ACHN (cell line): ENCODE data around the gene WNT7A.

Source experiments
- DNase-seq: peaks from one replicate; pipeline ENCODE4 v3.0.0-alpha.2; 2015
- in situ Hi-C: cut with HindIII; loops from 2 replicates; pipeline ENCODE4 v1.10.0; 2017; ENCODE audit warnings: low sequenced_read_pairs, low pct_ligation_motif_present, low pct_unique_long_range_greater_than_20kb

The WNT7A gene

GRCh38 chr3:13852638-13853009 lies 27.2 kb downstream of the WNT7A start:
- in situ Hi-C loops = no loop called here
- DNase-seq = no peak

DNA sequence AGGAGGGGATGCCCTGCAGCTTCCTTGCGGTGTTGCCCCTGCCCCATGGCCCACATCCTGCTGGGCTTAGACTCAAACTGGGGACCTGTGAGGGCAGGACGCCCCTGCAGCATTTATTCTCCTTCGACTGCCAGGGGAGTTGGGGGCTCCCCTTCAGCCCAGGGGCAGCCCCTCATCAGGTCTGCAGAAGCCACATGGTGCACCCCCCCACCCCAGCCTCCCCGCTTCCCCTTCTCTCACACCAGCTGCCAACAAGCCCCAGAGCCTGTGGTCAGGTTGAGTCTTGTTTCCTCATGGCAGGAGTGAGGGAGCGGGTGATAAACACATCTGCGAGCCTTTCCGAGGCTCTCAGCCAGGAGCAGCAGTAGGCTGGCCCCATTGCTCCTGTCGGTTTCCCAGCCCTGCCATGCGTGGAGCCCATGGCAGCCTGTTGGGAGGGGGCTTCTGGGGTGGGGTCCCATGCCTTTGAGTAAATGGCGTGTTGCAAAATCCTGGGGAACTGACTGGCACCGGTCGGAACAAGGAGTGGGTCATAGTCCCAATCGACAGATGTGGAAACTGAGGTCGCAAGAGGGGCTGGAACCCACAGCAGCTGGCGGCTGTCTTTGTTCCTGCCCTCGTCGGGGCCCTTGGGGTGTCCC lies 27.8 kb downstream of the WNT7A start:
- in situ Hi-C loops = no loop called here
- no peak for DNase-seq

GRCh38 chr3:13851091-13851849 lies 28.6 kb downstream of the WNT7A start:
- DNase-seq = no peak
- in situ Hi-C loops = no loop called here

DNA sequence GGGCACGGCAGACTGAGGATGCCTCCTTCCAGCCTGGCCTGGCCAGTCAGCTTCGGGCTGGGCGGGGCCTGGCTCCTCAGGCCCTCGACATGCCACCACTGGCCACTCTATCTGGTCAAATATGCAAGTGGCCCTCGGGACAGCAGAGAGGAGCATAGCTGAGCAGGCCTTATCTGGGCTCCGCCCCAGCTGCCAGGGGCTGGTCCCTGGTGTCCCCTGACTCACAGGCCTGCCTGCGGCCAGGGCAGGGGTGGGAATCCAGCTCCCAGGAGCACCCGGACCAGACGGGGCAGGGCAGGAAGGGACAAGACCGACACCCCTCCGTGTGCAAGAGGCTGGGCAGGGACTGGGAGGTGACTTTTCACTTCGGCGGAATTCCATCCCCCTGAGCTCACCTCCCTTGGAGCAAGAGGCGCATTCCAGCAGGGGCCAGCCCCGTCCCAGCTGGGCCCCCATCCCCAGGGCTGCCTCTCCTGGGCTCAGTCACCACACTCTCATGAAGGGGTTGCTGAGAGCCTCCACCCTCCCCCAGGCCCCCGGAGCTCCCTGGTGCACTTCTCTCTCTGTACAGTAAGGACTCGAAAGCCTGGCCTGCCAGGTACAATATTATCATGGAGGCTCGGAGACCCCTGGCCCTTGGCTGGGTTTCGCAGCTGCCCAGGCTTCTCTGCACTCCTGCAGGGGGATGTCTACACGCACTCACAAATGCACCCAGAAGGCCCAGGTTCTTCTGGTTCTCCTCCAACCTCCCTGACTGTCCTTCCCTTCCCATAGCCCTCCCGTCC lies 29.5 kb downstream of the WNT7A start:
- DNase-seq = peak; percentile 5
- in situ Hi-C loops = no loop called here

GRCh38 chr3:13849018-13849417 lies 30.9 kb downstream of the WNT7A start:
- in situ Hi-C loops = no loop called here
- DNase-seq = no peak

GRCh38 chr3:13846716-13847570 lies 32.9 kb downstream of the WNT7A start:
- in situ Hi-C loops = no loop called here
- no peak for DNase-seq

GRCh38 chr3:13846238-13846637 lies 33.6 kb downstream of the WNT7A start:
- no peak for DNase-seq
- in situ Hi-C loops = no loop called here

DNA sequence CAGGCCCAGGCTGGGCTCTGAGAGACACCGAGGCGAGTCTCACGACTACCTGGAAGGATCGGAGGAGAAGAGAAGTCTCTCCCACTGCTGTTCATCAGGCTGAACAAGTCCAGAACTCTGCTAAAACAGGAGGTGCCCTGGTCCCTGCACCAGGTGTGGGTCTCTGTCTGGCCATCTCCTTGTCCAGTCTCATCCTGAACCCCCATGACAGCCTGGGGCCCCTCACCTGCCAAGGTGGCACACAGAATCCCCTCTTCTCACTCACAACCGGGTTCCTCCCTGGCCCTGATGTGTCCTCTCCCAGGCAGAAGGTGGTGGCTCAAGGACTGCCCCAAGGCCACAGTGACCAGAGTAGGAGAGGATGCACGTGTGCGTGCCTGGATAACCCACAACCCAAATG lies 34.1 kb downstream of the WNT7A start:
- in situ Hi-C loops = no loop called here
- no peak for DNase-seq

DNA sequence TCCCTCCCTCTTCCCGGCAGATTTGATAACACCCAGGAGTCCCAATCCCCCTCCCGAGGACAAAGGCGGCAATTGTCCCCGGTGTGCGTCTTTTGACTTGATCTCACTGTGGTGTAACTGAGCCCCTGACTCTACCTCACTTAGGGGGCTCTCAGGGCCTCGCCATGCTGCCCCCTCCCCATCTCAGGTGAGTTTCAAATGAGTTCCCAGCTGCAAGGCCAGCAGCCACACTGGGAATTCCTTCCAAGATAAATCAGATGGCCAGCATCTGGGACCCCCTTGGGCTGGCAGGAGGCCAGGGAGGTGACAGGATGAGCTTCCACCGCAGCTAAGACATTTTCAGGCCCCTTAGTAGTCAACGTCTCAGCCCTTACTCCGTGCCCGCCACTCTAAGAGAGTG lies 35.0 kb downstream of the WNT7A start:
- in situ Hi-C loops = no loop called here
- DNase-seq = no peak

DNA sequence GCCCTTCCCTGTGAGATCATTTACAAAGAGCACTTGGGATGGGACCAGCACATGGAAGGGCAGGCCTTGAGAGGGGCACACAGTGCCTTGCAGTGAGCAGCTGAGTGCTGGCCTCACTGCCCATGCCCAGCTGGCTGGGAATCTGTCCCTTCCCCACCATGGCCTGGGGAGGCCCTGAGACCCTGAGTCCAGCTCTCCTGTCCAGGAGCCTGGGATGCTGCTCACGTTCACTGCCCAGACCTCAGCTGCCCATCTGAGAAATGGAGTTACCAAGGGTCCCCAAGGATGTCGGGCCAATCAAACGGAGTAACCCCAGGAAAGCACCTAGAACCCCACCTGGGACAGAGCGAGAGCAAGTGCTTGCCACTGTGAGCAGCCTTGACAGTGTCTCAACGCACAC lies 35.6 kb downstream of the WNT7A start:
- no peak for DNase-seq

GRCh38 chr3:13843351-13843750 lies 36.5 kb downstream of the WNT7A start:
- in situ Hi-C loops = no loop called here
- no peak for DNase-seq

More for the DNA sequence above, 35.6 kb downstream of the WNT7A start:
- in situ Hi-C loops = no loop called here

DNA sequence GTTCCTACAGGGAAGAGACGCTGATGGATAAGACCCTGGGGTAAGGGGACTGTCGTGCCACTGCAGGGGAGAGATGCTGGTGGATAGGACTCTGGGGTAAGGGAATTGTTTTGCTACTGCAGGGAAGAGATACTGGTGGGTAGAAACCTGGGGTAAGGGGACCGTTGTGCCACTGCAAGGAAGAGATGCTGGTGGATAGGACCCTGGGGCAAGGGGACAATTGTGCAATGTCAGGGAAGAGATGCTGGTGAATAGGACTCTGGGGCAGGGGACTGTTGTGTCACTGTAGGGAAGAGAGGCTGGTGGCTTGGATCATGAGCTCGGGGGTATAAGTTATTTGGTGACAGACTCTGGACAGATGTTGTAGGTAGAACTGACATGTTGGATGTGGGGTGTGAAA lies 37.6 kb downstream of the WNT7A start:
- in situ Hi-C loops = no loop called here
- no peak for DNase-seq

GRCh38 chr3:13841826-13842225 lies 38.0 kb downstream of the WNT7A start:
- in situ Hi-C loops = no loop called here
- DNase-seq = no peak

GRCh38 chr3:13841141-13841540 lies 38.7 kb downstream of the WNT7A start:
- in situ Hi-C loops = no loop called here
- DNase-seq = no peak

DNA sequence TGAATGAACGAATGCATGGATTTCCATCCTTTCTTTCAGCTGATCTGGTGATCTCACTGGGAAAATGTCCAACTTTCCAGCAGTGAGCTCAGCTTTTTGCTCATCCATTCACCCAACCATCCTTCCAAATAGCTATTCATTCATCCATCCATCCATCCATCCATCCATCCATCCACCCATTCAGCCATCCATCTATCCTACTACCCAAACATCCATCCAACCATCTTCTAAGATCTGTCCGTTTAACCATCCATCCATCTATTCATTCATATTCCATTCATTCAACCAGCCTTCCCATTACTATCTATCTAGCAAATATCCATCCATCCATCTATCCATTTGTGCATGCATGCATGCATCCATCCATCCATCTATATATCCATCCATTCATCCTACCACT lies 39.4 kb downstream of the WNT7A start:
- no peak for DNase-seq
- in situ Hi-C loops = no loop called here

GRCh38 chr3:13839726-13840340 lies 40.0 kb downstream of the WNT7A start:
- in situ Hi-C loops = no loop called here

DNA sequence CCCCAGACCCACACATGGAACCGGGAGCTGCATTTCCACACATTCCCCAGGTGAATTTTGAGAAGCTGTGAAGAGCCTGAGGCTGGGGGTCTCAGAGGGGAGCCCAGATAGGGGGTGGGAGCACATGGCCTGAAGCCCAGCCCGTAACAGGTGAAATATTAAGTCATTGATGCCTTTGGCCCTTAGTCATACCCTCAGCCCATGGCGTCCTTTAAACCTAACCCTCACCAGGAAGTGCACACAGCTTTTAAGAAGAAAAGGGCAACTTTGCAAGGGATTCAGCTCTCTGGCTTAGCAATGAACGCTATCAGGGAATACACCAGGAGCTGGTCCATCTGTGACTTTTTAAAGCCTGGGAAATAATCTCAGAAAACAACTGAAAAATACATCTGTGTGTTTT lies 40.6 kb downstream of the WNT7A start:
- no peak for DNase-seq
- in situ Hi-C loops = no loop called here

More at GRCh38 chr3:13839726-13840340, 40.0 kb downstream of the WNT7A start:
- no peak for DNase-seq

DNA sequence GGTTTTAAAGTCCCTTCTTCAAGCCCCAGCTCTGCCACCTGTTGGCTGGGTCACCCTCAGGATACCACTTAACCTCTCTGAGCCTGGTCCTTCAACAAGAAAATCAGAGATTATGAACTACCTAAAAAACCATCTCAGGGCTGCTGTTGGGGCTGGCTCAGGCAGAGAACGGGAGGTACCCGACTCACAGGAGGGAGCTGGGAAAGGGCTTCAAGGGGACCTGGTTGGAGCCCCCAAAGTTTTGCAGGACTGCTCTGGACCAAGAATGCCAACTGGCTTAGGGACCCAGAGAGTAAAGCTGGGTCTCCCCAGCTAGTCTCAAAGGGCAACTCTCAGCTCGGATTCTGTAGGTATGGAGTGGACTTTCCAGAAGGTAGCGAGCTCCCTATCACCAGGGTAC lies 41.5 kb downstream of the WNT7A start:
- DNase-seq = no peak
- in situ Hi-C loops = no loop called here
